Cardiac muscle cell (in vitro differentiated cells and primary cell): ENCODE measurements around the gene SAXO2. TPM values are rescaled to one million over a fixed set of nuclear protein-coding genes. Genes with fewer than 3 reads are reported as not detected.
"Not testable (repeated sequence)": the region's sequence is repeated elsewhere in the genome, so short reads cannot be mapped to it uniquely, and the experiment has no call there.

Source experiments
- DNase-seq, 2 donors: peaks; one replicate each; pipeline versions ENCODE4 v3.0.0 to v3.0.0-alpha.2; 2010 to 2017; ENCODE audit warnings: low read depth in 1 of 2, low spot score in 1 of 2
- H3K27ac ChIP-seq: fragments of 200-600 bp; sonication (generic); 2 replicates; pipeline ENCODE4 v1.5.1; 2016
- H3K27me3 ChIP-seq: fragments of 200-600 bp; sonication (generic); 2 replicates; pipeline ENCODE4 v1.6.0; 2016; ENCODE audit warnings: control low read depth
- H3K36me3 ChIP-seq: fragments of 200-600 bp; sonication (generic); 2 replicates; pipeline ENCODE4 v1.5.1; 2016; ENCODE audit warnings: control low read depth
- H3K4me1 ChIP-seq: fragments of 200-600 bp; sonication (generic); 2 replicates; pipeline ENCODE4 v1.8.1; 2017; ENCODE audit warnings: low read depth, mild to moderate bottlenecking, mixed run types
- H3K4me3 ChIP-seq: fragments of 200-600 bp; sonication (generic); 2 replicates; pipeline ENCODE4 v1.5.1; 2016; ENCODE audit warnings: mild to moderate bottlenecking
- H3K9me3 ChIP-seq: fragments of 200-600 bp; sonication (generic); 2 replicates; pipeline ENCODE4 v1.5.1; 2017; ENCODE audit warnings: low read depth, mild to moderate bottlenecking, control low read depth
- CTCF ChIP-seq: IDR thresholded peaks from 2 replicates; pipeline ENCODE4 v1.5.1; 2012; ENCODE audit warnings: low read depth, mild to moderate bottlenecking, low read length
- polyA plus RNA-seq: library from polyadenylated mRNA; unstranded; fragments of >200 nt; fragmentation: Nextera tagmentation; extraction: Ambion mirVana; gene quantifications from 2 replicates; pipeline ENCODE4 v1.2.1, GENCODE V29; 2016
- total RNA-seq: library from RNA; depleted of rRNA; stranded (reverse); fragments of >200 nt; gene quantifications from 2 replicates; pipeline ENCODE4 v1.2.3, GENCODE V29; 2016

SAXO2 gene
- total and polyA plus RNA-seq, 2 experiments from 2014 or later = 7.0 to 20.6 TPM

- DNase-seq = no peak
- Histone ChIP-seq H3K4me3 (no peak overlapping the region), H3K9me3 (no peaks in the 10 kb centered on the region), H3K27me3 (no peaks in the 10 kb centered on the region), H3K27ac (no peak overlapping the region), H3K4me1 (no peaks in the 10 kb centered on the region), H3K36me3 (no peaks in the 10 kb centered on the region)
- TF ChIP-seq CTCF = no peak
Measured at GRCh38 chr15:82294061-82294690, 31.6 kb downstream of the SAXO2 start.

GRCh38 chr15:82297546-82297945 lies 34.9 kb downstream of the SAXO2 start:
- no peak for DNase-seq
- no peak for TF ChIP-seq CTCF
- Histone ChIP-seq H3K27me3 (no peaks in the 10 kb centered on the region), H3K27ac (no peak overlapping the region), H3K36me3 (no peaks in the 10 kb centered on the region), H3K9me3 (no peaks in the 10 kb centered on the region), H3K4me1 (no peaks in the 10 kb centered on the region), H3K4me3 (no peak overlapping the region)

GRCh38 chr15:82298032-82298431 lies 35.4 kb downstream of the SAXO2 start:
- Histone ChIP-seq H3K4me3 (no peak overlapping the region), H3K9me3 (no peaks in the 10 kb centered on the region), H3K27me3 (no peaks in the 10 kb centered on the region), H3K27ac (no peak overlapping the region), H3K36me3 (no peaks in the 10 kb centered on the region), H3K4me1 (no peaks in the 10 kb centered on the region)
- TF ChIP-seq CTCF = no peak
- DNase-seq = no peak

GRCh38 chr15:82298520-82298919 lies 35.9 kb downstream of the SAXO2 start:
- no peak for TF ChIP-seq CTCF
- Histone ChIP-seq H3K27ac (no peak overlapping the region), H3K36me3 (no peaks in the 10 kb centered on the region), H3K4me1 (no peaks in the 10 kb centered on the region), H3K27me3 (no peaks in the 10 kb centered on the region), H3K4me3 (no peak overlapping the region), H3K9me3 (no peaks in the 10 kb centered on the region)
- peak in 1 of 2 donors; percentile 7 for DNase-seq

- H3K4me3 ChIP-seq, H3K9me3 ChIP-seq, H3K27ac ChIP-seq, DNase-seq, H3K27me3 ChIP-seq, H3K4me1 ChIP-seq, H3K36me3 ChIP-seq: not testable (repeated sequence)
Measured at GRCh38 chr15:82299511-82299914, 36.9 kb downstream of the SAXO2 start.

GRCh38 chr15:82300326-82300725 lies 37.7 kb downstream of the SAXO2 start:
- H3K9me3 ChIP-seq, H3K36me3 ChIP-seq, H3K27ac ChIP-seq, H3K4me3 ChIP-seq, H3K4me1 ChIP-seq, H3K27me3 ChIP-seq: not testable (repeated sequence)
- peak in 1 of 2 donors; percentile 17 for DNase-seq

GRCh38 chr15:82300883-82301282 lies 38.3 kb downstream of the SAXO2 start:
- Histone ChIP-seq H3K4me3 (no peak overlapping the region), H3K36me3 (no peaks in the 10 kb centered on the region), H3K9me3 (no peaks in the 10 kb centered on the region), H3K27me3 (no peaks in the 10 kb centered on the region), H3K4me1 (no peaks in the 10 kb centered on the region), H3K27ac (no peak overlapping the region)
- DNase-seq = no peak
- no peak for TF ChIP-seq CTCF
